ENCODE results near the gene ADAP2. TPM values are rescaled to one million over a fixed set of nuclear protein-coding genes. Genes with fewer than 3 reads are reported as not detected.

ADAP2 gene
- total RNA-seq, 1 donor from 2014 or later = 43.2 TPM

Other genes with a start within 250 kb of the ADAP2 start
- gene CRLF3, start 97.3 kb upstream of the ADAP2 start, total RNA-seq = 15.3 TPM
- gene ATAD5, start 90.0 kb upstream of the ADAP2 start, total RNA-seq = 1.0 TPM
- gene TEFM, start 15.7 kb upstream of the ADAP2 start, total RNA-seq = 12.8 TPM
- 32.8 TPM for gene RNF135, start 49.1 kb downstream of the ADAP2 start, total RNA-seq
- 55.8 TPM for gene NF1, start 173.0 kb downstream of the ADAP2 start, total RNA-seq

Data from mesenteric fat pad (tissue), 1 donor.